ENCODE measurements around the gene PHACTR3.

Gene PHACTR3

GRCh38 chr20:59596690-59597089, 7.7 kb upstream of the PHACTR3 start:
- no peak for DNase-seq (ENCODE audit: low read depth)
- no peak for TF ChIP-seq CTCF (IDR thresholded peaks at IDR 0.05; ENCODE audit: insufficient read depth, low read depth, low read length, missing control alignments)
- H3K4me3 ChIP-seq (ENCODE audit: low read length), result no peak overlapping the region

GRCh38 chr20:59597240-59597639, 7.1 kb upstream of the PHACTR3 start:
- H3K4me3 ChIP-seq (ENCODE audit: low read length), result no peak overlapping the region
- no peak for DNase-seq (ENCODE audit: low read depth)
- no peak for TF ChIP-seq CTCF (IDR thresholded peaks at IDR 0.05; ENCODE audit: insufficient read depth, low read depth, low read length, missing control alignments)

GRCh38 chr20:59598625-59599310, 5.6 kb upstream of the PHACTR3 start:
- H3K4me3 ChIP-seq (ENCODE audit: low read length), result no peak overlapping the region
- TF ChIP-seq CTCF (IDR thresholded peaks at IDR 0.05; ENCODE audit: insufficient read depth, low read depth, low read length, missing control alignments), result peak; percentile 77
- DNase-seq (ENCODE audit: low read depth), result peak; percentile 37

- no peak for DNase-seq (ENCODE audit: low read depth)
- TF ChIP-seq CTCF (IDR thresholded peaks at IDR 0.05; ENCODE audit: insufficient read depth, low read depth, low read length, missing control alignments), result no peak
- H3K4me3 ChIP-seq (ENCODE audit: low read length), result no peak overlapping the region
Observed at GRCh38 chr20:59599941-59600340, 4.4 kb upstream of the PHACTR3 start.

- TF ChIP-seq CTCF (IDR thresholded peaks at IDR 0.05; ENCODE audit: insufficient read depth, low read depth, low read length, missing control alignments), result no peak
- H3K4me3 ChIP-seq (ENCODE audit: low read length), result no peak overlapping the region
- DNase-seq (ENCODE audit: low read depth), result no peak
Observed at GRCh38 chr20:59600472-59600871, 3.9 kb upstream of the PHACTR3 start.

GRCh38 chr20:59602546-59603080, 1.7 kb upstream of the PHACTR3 start:
- no peak for TF ChIP-seq CTCF (IDR thresholded peaks at IDR 0.05; ENCODE audit: insufficient read depth, low read depth, low read length, missing control alignments)
- DNase-seq (ENCODE audit: low read depth), result no peak
- no peak overlapping the region for H3K4me3 ChIP-seq (ENCODE audit: low read length)

GRCh38 chr20:59603176-59603575, 1.2 kb upstream of the PHACTR3 start:
- no peak for DNase-seq (ENCODE audit: low read depth)
- no peak for TF ChIP-seq CTCF (IDR thresholded peaks at IDR 0.05; ENCODE audit: insufficient read depth, low read depth, low read length, missing control alignments)
- H3K4me3 ChIP-seq (ENCODE audit: low read length), result no peak overlapping the region

Data from epithelial cell of esophagus (primary cell).